Measurements from ENCODE around the gene LARP4B.
A peak's percentile ranks its signal among the peaks of the same experiment; 100 is the strongest.

LARP4B gene

DNA sequence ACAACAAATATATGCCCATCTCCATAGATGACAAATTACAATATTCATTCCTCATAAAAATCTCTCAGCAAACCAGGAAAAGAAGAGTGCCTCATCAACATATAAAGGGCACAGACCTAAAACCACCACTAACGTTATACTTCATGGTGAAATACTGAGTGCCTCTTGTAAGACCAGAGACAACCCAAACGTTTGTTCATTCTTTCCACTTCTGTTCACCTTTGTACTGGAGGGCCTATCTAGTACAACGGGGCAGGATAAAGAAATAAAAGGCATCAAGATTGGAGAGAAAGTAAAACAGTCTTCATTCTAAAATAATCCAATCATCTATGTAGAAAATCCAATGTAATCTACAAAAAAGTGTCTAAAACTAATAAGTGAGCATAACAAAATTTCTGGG is 79.1 kb downstream of the LARP4B start:
- H3F3A ChIP-seq (ENCODE audit: control insufficient read depth, insufficient read depth): peaks cover 18% of the 10 kb centered on the region
- H3K4me2 ChIP-seq (ENCODE audit: low read length): peak overlapping the region; percentile 72
- peaks cover 47% of the 10 kb centered on the region for H3K4me1 ChIP-seq (ENCODE audit: control insufficient read depth, low read length)
- H3K9me3 ChIP-seq (ENCODE audit: control insufficient read depth, insufficient read depth, low read length): no peaks in the 10 kb centered on the region
- peaks cover 83% of the 10 kb centered on the region for H3K36me3 ChIP-seq (ENCODE audit: control insufficient read depth, low read length)
- peak overlapping the region; percentile 52 for H3K4me3 ChIP-seq (ENCODE audit: low read length)
- TF ChIP-seq, protein P1, sequence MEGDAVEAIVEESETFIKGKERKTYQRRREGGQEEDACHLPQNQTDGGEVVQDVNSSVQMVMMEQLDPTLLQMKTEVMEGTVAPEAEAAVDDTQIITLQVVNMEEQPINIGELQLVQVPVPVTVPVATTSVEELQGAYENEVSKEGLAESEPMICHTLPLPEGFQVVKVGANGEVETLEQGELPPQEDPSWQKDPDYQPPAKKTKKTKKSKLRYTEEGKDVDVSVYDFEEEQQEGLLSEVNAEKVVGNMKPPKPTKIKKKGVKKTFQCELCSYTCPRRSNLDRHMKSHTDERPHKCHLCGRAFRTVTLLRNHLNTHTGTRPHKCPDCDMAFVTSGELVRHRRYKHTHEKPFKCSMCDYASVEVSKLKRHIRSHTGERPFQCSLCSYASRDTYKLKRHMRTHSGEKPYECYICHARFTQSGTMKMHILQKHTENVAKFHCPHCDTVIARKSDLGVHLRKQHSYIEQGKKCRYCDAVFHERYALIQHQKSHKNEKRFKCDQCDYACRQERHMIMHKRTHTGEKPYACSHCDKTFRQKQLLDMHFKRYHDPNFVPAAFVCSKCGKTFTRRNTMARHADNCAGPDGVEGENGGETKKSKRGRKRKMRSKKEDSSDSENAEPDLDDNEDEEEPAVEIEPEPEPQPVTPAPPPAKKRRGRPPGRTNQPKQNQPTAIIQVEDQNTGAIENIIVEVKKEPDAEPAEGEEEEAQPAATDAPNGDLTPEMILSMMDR (IDR thresholded peaks at IDR 0.05; ENCODE audit: low read depth, low read length, poor library complexity, severe bottlenecking): no peak
- no peak for TF ChIP-seq EZH2phosphoT487 (IDR thresholded peaks at IDR 0.05; ENCODE audit: borderline replicate concordance, low read length)
- H3K27me3 ChIP-seq (ENCODE audit: control insufficient read depth, low read length): no peaks in the 10 kb centered on the region
- H3K27ac ChIP-seq (ENCODE audit: low read depth, low read length): peak overlapping the region; percentile 63
- H4K20me1 ChIP-seq (ENCODE audit: control insufficient read depth, insufficient read depth, low read depth, low read length): peaks cover 11% of the 10 kb centered on the region
- peaks cover 95% of the 10 kb centered on the region for H3K79me2 ChIP-seq (ENCODE audit: control insufficient read depth, low read length)
- H3K9me2 ChIP-seq (replicated peaks; ENCODE audit: control insufficient read depth, low read length): no peaks in the 10 kb centered on the region

DNA sequence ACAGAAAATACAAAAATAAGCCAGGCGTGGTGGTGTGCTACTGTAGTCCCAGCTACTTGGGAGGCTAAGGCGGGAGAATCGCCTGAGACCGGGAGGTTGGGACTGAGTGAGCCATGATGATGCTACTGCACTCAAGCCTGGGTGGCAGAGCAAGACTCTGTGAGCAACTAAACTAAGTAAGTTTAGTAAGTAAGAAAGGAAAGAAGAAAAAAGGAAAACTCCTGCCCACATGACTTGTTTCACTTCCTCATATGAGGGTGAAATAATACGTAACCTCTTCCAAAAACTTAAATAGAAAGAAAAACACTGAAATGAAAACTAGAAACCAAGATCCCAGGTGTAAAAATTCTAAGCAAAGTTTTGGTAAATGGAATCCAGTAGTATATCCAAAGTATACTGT is 79.6 kb downstream of the LARP4B start:
- Histone ChIP-seq H3K36me3 (ENCODE audit: control insufficient read depth, low read length) (peaks cover 82% of the 10 kb centered on the region), H3K79me2 (ENCODE audit: control insufficient read depth, low read length) (peaks cover 95% of the 10 kb centered on the region), H3K9me2 (replicated peaks; ENCODE audit: control insufficient read depth, low read length) (no peaks in the 10 kb centered on the region), H3K27ac (ENCODE audit: low read depth, low read length) (peak overlapping the region; percentile 63), H3K4me2 (ENCODE audit: low read length) (peak overlapping the region; percentile 72), H3F3A (ENCODE audit: control insufficient read depth, insufficient read depth) (peaks cover 18% of the 10 kb centered on the region), H3K4me1 (ENCODE audit: control insufficient read depth, low read length) (peaks cover 47% of the 10 kb centered on the region), H3K27me3 (ENCODE audit: control insufficient read depth, low read length) (no peaks in the 10 kb centered on the region), H4K20me1 (ENCODE audit: control insufficient read depth, insufficient read depth, low read depth, low read length) (peaks cover 11% of the 10 kb centered on the region), H3K4me3 (ENCODE audit: low read length) (peak overlapping the region; percentile 52), H3K9me3 (ENCODE audit: control insufficient read depth, insufficient read depth, low read length) (no peaks in the 10 kb centered on the region)
- TF ChIP-seq EZH2phosphoT487 (IDR thresholded peaks at IDR 0.05; ENCODE audit: borderline replicate concordance, low read length): no peak
- TF ChIP-seq, protein P1 (IDR thresholded peaks at IDR 0.05; ENCODE audit: low read depth, low read length, poor library complexity, severe bottlenecking): no peak

DNA sequence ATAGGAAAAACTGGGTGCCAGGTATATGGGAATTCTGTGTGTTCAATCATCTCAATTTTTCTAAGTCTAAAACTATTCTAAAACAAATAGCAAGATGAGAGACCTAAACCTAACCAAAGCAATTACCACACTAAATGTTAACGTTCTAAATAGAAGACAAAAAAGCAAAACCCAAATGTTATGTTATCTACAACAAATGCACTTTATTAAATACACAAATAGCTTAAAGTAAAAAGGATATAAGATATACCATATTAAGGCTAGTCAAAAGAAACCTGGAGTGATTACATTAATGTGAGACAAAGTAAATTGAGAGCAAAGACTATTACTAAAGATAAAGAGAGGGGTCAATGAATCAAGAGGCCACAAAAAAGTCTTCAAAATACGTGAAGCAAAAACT is 81.4 kb downstream of the LARP4B start:
- Histone ChIP-seq H3K4me3 (ENCODE audit: low read length) (no peak overlapping the region), H3K9me2 (replicated peaks; ENCODE audit: control insufficient read depth, low read length) (no peaks in the 10 kb centered on the region), H3K9me3 (ENCODE audit: control insufficient read depth, insufficient read depth, low read length) (no peaks in the 10 kb centered on the region), H3K36me3 (ENCODE audit: control insufficient read depth, low read length) (peaks cover 82% of the 10 kb centered on the region), H3K4me1 (ENCODE audit: control insufficient read depth, low read length) (peaks cover 40% of the 10 kb centered on the region), H4K20me1 (ENCODE audit: control insufficient read depth, insufficient read depth, low read depth, low read length) (peaks cover 11% of the 10 kb centered on the region), H3K4me2 (ENCODE audit: low read length) (no peak overlapping the region), H3K27me3 (ENCODE audit: control insufficient read depth, low read length) (no peaks in the 10 kb centered on the region), H3K27ac (ENCODE audit: low read depth, low read length) (no peak overlapping the region), H3F3A (ENCODE audit: control insufficient read depth, insufficient read depth) (peaks cover 18% of the 10 kb centered on the region), H3K79me2 (ENCODE audit: control insufficient read depth, low read length) (peaks cover 95% of the 10 kb centered on the region)
- TF ChIP-seq, protein P1 (IDR thresholded peaks at IDR 0.05; ENCODE audit: low read depth, low read length, poor library complexity, severe bottlenecking): no peak
- no peak for TF ChIP-seq EZH2phosphoT487 (IDR thresholded peaks at IDR 0.05; ENCODE audit: borderline replicate concordance, low read length)

All from DOHH2 (cell line).